Limb (tissue), 2 donors: Measurements from ENCODE around the gene AVEN.
"Not testable (repeated sequence)": the region's sequence is repeated elsewhere in the genome, so short reads cannot be mapped to it uniquely, and the experiment has no call there.

ENCODE experiments used
- DNase-seq, 2 donors: peaks; one replicate each; pipeline ENCODE4 v3.0.0-alpha.2; 2016; ENCODE audit errors: extremely low spot score in 2 of 2

The AVEN gene

DNA sequence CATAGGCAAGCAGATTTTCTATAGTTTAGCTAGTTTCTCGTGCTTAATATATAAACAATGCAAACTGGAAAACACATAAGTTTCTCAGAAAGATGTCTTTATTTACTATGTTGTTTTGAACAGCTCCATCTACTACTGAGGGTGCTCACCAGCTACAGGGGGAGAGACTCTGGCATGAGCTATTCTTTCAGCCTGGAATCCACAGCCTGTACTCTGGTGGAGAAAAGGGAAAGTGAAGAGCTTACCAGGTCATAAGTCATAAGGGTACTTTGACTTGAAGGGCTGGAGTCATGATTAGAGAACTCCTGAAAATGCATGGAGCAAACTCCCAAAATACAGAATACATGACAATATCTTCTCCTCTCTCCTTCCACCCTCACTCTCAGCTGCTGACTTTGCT lies 4.4 kb upstream of the AVEN start:
- no peak for DNase-seq

DNA sequence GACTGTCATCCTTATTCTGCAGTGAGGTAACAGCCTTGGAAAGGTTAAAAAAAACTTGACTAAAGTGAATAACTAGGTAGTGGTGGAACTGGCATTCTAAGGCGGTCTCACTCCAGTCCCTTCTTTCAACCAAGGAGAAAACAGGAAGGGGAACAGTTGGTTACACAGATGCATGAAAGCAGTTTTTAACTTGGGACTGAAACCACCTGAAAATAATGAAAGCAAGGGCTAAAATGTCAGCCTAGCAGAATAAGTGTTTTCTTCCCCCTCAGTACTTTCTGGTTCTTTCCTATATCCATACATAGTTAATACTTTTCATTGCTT lies 748 bp upstream of the AVEN start:
- DNase-seq: no peak

DNA sequence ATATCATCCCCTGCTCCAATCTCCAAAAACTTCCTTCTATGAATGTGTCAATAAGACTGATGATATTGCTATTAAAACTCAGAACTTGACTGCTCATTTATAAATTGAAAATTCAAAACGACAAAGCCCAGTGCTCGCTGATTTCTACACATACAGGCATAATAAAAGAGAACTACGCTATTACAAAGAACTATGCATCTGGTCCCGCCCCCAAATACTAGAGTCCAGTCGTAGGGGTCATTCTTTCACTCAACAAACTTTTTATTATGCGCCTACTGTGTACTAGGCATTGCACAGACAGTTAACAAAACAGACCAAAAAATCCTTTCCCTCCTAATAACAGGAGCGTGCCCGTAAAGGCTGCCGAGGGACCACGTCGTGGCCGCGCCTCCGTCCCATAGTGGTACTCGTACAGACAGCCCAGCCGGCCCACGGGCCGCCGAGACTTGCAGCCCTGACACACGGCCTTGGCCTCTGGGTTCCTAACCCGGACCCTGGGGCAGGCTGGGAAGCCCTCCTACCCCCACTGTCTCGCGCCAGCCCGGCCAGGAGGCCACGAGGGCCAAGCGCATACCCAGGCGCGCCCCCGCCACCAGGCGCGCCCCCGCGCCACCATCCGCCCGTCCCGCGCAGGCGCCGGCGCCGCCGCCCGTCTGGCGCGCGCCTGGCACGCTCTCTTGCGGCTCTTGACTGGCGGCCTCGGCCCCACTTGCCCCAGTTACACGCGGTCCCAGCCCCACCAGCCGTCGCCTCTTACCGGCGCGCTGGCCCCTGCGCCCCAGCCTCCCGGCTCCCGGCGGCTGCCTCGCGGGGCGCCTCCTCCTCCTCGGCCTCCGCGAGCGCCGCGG lies 757 bp downstream of the AVEN start:
- peak; percentile 85 to 92 for DNase-seq

DNA sequence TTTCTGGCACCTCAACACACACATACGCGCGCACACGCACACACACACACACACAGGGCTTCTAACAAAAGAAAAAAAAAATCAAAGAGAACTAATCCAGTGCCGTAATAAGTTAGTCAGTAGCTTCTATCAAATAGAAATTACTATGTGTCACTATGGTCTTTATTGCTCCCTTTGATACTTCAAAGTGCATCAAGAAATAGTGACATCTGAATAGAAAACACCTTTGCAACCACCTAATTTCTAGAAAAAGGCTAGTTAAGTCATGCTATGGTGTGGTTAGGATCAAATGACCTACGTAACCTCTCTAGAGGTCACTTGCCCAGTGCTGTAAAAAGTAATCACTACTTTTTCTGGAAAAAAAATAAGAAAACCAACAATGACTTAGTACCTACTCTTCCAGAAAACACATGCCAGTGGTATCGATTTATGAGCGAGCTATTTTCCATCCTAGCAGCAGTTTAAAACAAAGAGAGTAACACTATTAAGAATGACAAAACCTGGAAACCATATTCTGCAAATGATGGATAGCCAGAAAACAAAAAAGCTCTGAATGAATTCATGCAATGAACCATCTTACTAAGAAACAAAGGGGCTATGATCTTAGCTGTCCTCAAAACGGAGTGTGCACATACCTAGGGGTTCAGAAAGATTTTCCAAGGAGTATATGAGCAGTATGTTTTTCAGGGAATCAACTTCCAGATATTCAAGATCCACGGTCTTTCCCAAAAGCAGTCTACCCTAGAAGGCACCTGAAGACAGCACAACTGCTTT lies 6.8 kb downstream of the AVEN start:
- no peak for DNase-seq

DNA sequence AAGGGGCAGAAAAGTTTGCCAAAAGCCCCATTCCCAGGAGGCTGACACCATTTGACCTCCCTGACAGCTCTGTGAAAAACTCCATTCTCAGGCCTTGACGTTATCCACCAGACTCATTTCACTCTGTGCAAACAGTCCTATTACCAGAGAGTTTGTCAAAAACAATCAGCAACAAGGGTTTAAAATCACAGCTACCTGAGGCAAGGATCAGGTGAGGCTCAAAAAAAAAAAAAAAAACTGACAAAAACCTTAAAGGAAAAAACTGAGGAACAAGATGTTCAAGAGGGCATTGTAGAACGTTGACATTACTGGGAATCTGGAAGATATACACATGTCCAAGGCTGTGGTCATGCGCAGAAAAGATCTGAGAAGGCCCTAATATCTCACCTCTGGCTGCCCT lies 11.4 kb downstream of the AVEN start:
- no peak for DNase-seq

DNA sequence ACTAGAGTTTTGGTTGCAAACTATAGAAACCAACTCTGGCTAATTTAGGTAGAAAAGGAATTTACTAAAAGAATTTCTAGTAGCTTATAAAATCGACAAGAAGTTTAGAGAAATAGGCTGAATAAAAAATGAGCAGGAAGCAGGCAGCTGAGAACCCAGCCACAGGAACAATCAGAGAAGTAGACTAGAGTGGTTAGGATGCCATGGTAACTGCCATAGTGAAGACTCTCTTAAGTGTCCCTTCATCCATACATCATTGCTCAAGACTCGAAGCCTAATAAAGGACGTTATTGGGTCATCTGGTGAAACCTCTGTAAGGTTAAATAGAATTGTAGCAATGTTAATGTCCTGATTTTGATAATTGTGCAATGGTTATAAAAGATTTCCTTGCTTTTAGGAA lies 13.8 kb downstream of the AVEN start:
- DNase-seq: no peak

DNA sequence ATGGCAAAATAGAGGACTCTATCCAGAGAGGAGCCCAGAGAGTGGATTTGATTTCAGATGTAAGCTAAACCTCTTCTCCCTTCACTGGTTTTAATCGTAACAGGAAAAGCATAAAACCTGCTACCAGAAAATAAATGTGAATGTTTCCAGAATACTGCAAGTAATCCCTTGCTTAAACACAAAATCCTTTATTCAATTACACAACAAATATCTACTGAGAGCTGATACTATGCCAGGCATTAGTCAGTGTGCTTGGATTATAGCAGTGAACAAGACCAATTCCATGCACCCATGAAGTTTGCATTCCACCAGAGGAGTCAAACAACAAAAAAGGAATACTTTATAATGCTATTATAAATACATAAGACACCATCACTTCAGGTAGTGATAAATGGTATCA lies 15.1 kb downstream of the AVEN start:
- DNase-seq: no peak

DNA sequence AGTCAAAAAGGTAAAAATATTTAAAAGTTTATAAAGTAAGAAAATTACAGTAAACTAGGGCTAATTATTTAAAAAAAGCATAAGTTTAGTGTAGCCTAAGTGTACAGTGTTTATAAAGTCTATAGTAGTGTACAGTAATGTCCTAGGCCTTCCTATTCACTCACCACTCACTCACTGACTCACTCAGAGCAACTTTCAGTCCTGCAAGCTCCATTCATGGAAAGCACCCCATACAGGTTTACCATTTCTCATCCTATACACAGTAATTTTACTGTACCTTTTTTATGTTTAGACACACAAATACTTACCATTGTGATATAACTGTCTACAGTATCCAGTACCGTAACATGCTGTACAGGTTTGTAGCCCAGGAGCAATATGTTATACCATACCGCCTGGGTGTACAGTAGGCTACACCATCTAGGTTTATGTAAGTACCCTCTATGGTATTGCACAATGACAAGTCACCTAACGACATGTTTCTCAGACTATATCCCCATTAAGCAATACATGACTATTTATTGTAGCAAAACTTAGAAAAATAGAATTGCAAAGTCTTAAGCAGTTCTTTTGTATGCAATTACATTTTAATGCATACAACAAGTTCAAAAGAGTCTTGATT lies 19.5 kb downstream of the AVEN start:
- no peak for DNase-seq

DNA sequence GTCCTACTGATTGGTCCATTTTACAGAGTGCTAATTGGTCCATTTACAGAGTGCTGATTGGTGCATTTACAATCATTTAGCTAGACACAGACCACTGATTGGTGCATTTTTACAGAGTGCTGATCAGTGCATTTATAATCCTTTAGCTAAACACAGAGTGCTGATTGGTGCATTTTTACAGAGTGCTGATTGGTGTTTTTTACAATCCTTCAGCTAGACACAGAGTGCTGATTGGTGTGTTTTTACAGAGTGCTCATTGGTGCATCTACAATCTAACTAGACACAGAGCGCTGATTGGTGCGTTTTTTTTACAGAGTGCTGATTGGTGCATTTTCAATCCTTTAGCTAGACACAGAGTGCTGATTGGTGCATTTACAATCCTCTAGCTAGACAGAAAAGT lies 20.3 kb downstream of the AVEN start:
- DNase-seq: not testable (repeated sequence)

DNA sequence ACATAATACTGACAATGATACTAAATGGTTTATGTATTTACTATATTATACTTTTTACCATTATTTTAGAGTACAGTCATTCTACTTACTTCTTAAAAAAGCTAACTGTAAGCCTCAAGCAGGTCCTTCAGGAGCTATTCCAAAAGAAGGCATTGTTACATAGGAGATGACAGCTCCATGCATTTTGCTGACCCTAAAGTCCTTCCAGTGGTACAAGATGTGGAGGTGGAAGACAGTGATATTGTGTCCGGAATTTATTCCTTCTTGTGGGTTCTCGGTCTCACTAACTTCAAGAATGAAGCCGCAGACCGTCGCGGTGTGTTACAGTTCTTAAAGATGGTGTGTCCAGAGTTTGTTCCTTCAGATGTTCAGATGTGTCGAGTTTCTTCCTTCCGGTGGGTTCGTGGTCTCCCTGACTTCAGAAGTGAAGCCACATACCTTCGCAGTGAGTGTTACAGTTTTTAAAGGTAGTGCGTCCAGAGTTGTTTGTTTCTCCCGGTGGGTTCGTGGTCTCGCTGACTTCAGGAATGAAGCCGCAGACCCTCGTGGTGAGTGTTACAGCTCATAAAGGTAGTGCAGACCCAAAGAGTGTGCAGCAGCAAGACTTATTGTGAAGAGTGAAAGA lies 20.9 kb downstream of the AVEN start:
- DNase-seq: no peak

DNA sequence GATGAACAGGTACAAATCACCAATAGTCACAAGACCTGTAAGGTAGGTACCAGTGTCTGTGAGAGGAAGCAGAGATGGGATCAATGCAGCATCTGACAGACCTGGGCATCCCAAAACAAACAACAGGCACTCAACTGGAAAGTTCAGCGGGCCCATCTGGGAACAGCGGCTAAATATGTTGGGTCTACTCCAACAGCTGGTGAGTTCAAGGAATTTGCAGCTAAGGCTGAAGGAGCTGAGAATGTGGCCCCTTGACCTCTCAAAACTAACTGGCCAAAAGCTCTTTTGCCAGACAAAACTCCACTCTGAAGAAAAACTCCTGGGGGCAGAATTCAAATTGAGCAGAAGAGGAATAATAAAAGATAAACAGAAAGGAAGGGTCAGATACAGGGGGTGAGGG lies 24.4 kb downstream of the AVEN start:
- no peak for DNase-seq

DNA sequence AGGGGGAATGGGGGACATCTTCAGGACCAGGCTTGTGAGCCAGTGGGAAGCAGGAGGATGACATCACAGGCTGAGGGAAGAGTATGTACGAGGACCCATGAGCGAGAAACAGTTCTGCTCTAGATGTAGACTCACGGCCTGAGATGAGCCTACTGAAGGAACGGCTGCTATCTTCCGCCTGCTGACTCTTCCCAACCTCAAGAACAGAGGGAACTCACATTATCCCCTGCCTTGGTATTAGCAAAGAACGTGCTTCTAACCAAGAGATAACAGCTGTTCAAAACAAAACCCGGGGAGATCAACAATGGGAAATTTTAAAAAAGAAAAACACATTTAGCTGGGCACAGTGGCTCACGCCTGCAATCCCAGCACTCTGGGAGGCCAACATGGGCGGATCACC lies 25.3 kb downstream of the AVEN start:
- no peak for DNase-seq

DNA sequence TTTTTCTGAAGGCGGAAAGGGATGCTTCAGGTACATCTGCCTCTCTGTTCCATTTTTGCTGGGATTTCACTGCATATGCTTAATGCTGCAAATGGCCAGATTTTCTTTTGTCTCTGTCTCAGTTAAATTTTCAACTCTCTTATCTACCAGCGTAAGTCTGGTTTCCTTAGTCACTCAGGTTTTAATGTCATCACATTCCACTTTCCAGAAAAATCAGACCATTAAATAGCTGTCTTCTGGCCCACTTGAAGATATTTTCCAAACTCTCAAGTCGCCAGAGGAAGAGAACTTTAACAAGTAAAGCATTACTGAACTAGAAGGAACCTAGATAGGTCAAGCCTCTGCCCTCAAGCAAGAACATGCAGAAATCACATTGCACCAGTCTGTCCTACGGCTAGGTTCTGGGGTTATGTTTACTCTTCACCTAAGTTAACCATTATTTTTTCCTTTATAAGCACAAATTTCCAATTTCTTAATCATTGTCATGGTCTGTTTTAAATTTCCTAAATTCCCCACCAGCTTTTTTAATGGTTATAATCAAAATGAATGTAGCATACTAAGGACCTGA lies 26.5 kb downstream of the AVEN start:
- no peak for DNase-seq

DNA sequence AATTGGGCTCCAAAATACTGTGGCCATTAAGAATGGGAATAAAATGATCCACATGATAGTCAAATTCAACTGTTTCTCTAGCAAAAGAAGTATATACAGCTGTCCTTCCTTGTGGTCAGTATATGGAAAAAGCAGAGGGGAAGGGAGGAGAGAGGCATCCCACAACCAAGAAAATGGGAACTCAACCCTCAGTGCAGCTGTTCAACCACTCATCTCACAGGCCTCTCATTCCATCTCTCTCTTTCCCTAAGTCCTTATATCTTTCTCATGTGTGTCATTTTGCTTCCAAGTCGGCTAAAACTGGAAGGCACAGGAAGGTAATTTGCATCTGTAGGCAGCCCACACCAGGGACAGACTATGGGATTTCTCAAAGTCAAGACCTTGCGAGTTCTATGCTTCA lies 27.5 kb downstream of the AVEN start:
- DNase-seq: peak in 1 of 2 donors; percentile 18

DNA sequence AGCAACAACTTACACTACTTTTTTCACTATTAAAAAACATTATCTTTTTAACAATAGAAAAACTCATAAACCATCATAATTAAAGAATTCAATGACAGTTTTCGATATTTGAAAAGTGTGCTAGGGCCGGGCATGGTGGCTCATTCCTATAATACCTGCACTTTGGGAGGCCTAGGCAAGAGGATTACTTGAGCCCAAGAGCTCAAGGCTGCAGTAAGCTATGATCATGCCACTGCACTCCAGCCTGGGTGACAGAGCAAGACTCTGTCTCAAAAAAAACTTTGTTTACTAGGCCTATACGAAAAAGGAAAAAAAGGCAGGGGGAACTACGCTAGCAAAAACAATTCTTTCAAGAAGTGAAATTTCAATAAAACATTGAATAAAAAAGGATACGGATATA lies 28.1 kb downstream of the AVEN start:
- no peak for DNase-seq

DNA sequence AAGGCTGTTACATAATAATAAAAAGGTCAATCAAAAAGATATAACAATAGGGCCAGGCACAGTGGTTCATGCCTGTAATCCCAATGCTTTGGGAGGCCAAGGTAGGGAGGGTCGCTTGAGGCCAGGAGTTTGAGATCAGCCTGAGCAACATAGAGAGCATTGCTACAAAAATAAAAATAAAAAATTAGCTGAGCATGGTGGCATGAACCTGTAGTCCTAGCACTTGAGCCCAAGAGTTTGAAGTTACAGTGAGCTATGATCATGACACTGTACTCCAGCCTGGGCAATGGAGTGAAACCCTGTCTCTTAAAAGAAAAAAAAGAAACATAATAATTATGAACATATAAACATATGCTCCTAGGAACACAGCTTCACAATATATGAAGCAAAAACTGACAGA lies 29.3 kb downstream of the AVEN start:
- no peak for DNase-seq

DNA sequence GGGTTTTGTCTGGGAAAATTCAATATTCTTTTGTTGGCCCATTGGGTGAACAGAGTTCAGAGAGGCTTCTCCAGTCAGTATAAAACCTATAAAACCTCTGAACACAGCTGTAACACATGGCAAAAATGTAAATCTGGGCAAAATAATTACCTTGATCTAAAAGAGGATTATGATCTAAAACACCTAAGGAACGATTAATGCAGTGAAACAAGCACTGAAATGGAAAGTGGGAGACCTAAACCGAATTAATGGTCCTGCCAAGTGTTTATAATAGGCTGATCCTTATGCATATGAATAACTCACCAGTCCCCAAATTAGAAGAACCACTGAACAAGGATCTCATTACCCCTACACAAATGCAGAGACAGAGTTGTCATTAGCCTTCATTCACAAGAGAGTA lies 32.6 kb downstream of the AVEN start:
- no peak for DNase-seq

DNA sequence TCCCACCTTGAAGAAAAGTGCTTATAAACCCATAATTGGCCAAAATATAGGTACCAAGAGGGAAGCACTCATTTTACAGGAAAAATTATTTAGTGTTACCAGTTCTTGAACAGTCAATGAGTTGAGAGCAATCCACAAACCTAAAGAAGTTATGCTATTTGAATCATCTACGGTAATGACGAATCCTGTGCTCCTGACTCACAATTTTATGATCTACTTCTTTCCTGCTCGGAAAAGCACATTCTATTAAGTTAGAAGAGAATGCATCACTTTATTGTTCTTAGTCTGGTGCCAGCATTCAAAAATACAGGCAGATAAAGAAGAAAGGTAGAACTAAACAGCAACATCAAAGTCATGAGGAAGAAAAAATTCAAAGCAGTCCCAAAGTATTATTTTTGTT lies 37.5 kb downstream of the AVEN start:
- DNase-seq: no peak

DNA sequence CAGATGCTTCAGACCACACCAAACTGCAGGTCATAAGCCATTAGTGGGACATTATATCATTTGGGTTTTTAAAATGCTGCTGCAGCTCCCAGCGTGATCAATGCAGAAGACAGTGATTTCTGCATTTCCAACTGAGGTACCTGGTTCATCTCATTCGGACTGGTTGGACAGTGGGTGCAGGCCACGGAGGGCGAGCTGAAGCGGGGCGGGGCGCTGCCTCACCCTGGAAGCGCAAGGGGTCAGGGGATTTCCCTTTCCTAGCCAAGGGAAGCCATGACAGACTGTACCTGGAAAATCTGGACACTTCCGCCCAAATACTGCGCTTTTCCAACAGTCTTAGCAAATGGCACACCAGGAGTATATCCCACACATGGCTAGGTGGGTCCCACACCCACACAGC lies 43.3 kb downstream of the AVEN start:
- not testable (repeated sequence) for DNase-seq

DNA sequence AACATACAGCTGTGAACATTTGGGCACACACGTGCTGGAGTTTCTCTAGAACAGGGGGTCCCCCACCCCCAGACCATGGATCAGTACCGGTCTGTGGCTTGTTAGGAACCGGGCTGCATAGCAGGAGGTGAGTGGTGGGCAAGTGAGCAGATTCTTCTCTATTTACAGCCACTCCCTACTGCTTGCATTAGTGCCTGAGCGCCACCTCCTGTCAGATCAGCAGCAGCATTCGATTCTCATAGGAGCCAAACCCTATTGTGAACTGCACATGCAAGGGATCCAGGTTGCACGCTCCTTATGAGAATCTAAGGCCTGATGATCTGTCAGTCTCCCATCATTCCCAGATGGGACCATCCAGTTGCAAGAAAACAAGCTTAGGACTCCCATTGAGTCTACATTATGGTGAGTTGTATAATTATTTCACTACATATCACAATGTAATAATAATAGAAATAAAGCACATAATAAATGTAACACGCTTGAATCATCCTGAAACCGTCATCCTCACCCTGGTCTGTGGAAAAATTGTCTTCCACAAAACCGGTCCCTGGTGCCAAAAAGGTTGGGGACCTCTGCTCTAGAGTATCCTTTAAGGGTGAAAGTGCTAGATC lies 44.9 kb downstream of the AVEN start:
- DNase-seq: peak in 1 of 2 donors; percentile 34

DNA sequence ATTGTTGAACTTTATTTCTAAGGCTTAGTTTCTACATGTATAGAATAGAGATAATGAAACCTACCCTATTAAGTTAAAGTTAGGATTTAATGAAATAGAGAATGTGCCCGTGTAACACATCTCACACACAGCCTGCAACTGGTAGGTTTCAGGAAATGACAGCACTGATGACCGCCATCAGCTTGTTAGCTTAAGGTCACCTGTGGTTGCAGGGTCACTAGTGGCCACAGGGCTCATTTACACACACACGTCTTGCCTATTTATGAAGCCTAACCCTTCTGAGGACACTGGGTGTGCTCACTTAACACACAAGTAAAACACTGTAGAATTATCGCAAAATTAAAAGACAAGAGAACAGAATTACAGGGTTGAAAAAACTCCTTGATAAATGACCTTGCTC lies 50.6 kb downstream of the AVEN start:
- no peak for DNase-seq
